HEK293 (cell line): ENCODE measurements around the gene NHERF2.

Experiments used
- GLI4 ChIP-seq: fragments of 450-650 bp; formaldehyde crosslinking; IDR thresholded peaks from 2 replicates; pipeline ENCODE4 v1.5.1; 2016; ENCODE audit warnings: missing biosample characterization, missing genetic modification characterization
- HOXD13 ChIP-seq: sonication (generic); formaldehyde crosslinking; IDR thresholded peaks from 2 replicates; pipeline ENCODE4 v1.8.0; 2022; ENCODE audit warnings: missing genetic modification reagents, borderline replicate concordance
- KLF1 ChIP-seq: fragments of 450-650 bp; formaldehyde crosslinking; IDR thresholded peaks from 2 replicates; pipeline ENCODE4 v1.5.1; 2016; ENCODE audit warnings: missing biosample characterization, missing genetic modification characterization
- OSR2 ChIP-seq: fragments of 450-650 bp; formaldehyde crosslinking; IDR thresholded peaks from 2 replicates; pipeline ENCODE4 v1.5.1; 2016; ENCODE audit warnings: missing biosample characterization, missing genetic modification characterization
- RBAK ChIP-seq: fragments of 450-650 bp; formaldehyde crosslinking; IDR thresholded peaks from 2 replicates; pipeline ENCODE4 v1.5.1; 2016; ENCODE audit warnings: missing biosample characterization, missing genetic modification characterization
- ZBTB1 ChIP-seq: fragments of 450-650 bp; formaldehyde crosslinking; IDR thresholded peaks from 2 replicates; pipeline ENCODE4 v1.5.1; 2016; ENCODE audit warnings: missing biosample characterization, missing genetic modification characterization
- ZBTB8A ChIP-seq: fragments of 450-650 bp; formaldehyde crosslinking; IDR thresholded peaks from 2 replicates; pipeline ENCODE4 v1.5.1; 2016; ENCODE audit warnings: missing biosample characterization, missing genetic modification characterization
- ZEB2 ChIP-seq: fragments of 450-650 bp; formaldehyde crosslinking; IDR thresholded peaks from 2 replicates; pipeline ENCODE4 v1.5.1; 2016; ENCODE audit warnings: missing biosample characterization, missing genetic modification characterization
- ZNF2 ChIP-seq: fragments of 450-650 bp; formaldehyde crosslinking; IDR thresholded peaks from 2 replicates; pipeline ENCODE4 v1.5.1; 2016; ENCODE audit warnings: missing biosample characterization, missing genetic modification characterization
- ZNF335 ChIP-seq: fragments of 450-650 bp; formaldehyde crosslinking; conservative IDR thresholded peaks from 2 replicates; pipeline ENCODE4 v1.5.1; 2016; ENCODE audit warnings: missing biosample characterization, missing genetic modification characterization
- ZNF366 ChIP-seq: fragments of 450-650 bp; formaldehyde crosslinking; conservative IDR thresholded peaks from 2 replicates; pipeline ENCODE4 v1.5.1; 2016; ENCODE audit warnings: missing biosample characterization, missing genetic modification characterization
- ZNF521 ChIP-seq: fragments of 450-650 bp; formaldehyde crosslinking; IDR thresholded peaks from 2 replicates; pipeline ENCODE4 v1.5.1; 2017; ENCODE audit warnings: missing biosample characterization, mild to moderate bottlenecking, missing genetic modification characterization
- ZNF560 ChIP-seq: fragments of 450-650 bp; formaldehyde crosslinking; IDR thresholded peaks from 2 replicates; pipeline ENCODE4 v1.5.1; 2017; ENCODE audit warnings: missing biosample characterization, missing genetic modification characterization, borderline replicate concordance
- ZNF585B ChIP-seq: fragments of 450-650 bp; formaldehyde crosslinking; IDR thresholded peaks from 2 replicates; pipeline ENCODE4 v1.5.1; 2016; ENCODE audit warnings: missing biosample characterization, missing genetic modification characterization
- ZNF701 ChIP-seq: fragments of 450-650 bp; formaldehyde crosslinking; IDR thresholded peaks from 2 replicates; pipeline ENCODE4 v1.5.1; 2016; ENCODE audit warnings: missing biosample characterization, missing genetic modification characterization
- ZNF791 ChIP-seq: fragments of 450-650 bp; formaldehyde crosslinking; IDR thresholded peaks from 2 replicates; pipeline ENCODE4 v1.5.1; 2016; ENCODE audit warnings: missing biosample characterization, missing genetic modification characterization
- ZSCAN16 ChIP-seq: fragments of 450-650 bp; formaldehyde crosslinking; IDR thresholded peaks from 2 replicates; pipeline ENCODE4 v1.5.1; 2016; ENCODE audit warnings: missing biosample characterization, missing genetic modification characterization
- ZSCAN30 ChIP-seq: fragments of 450-650 bp; IDR thresholded peaks from 2 replicates; pipeline ENCODE4 v1.5.1; 2018; ENCODE audit warnings: missing biosample characterization, mild to moderate bottlenecking, missing genetic modification characterization, moderate library complexity
- TF ChIP-seq, protein P1 (sequence below): fragments of 450-650 bp; formaldehyde crosslinking; IDR thresholded peaks from 2 replicates; pipeline ENCODE4 v1.5.1; 2016; ENCODE audit warnings: missing biosample characterization, missing genetic modification characterization
- TF ChIP-seq, protein P2 (sequence below): fragments of 450-650 bp; formaldehyde crosslinking; IDR thresholded peaks from 2 replicates; pipeline ENCODE4; 2016; ENCODE audit warnings: missing biosample characterization, missing genetic modification characterization
- TF ChIP-seq, protein P3 (sequence below): fragments of 450-650 bp; formaldehyde crosslinking; IDR thresholded peaks from 2 replicates; pipeline ENCODE4 v1.5.0; 2017; ENCODE audit warnings: missing biosample characterization, missing genetic modification characterization, borderline replicate concordance
- TF ChIP-seq, protein P4 (sequence below): fragments of 450-650 bp; formaldehyde crosslinking; IDR thresholded peaks from 2 replicates; pipeline ENCODE4 v1.5.1; 2017; ENCODE audit warnings: missing biosample characterization, missing genetic modification characterization
- TF ChIP-seq, protein P5 (sequence below): fragments of 450-650 bp; formaldehyde crosslinking; IDR thresholded peaks from 2 replicates; pipeline ENCODE4 v1.5.1; 2016; ENCODE audit warnings: missing biosample characterization, missing genetic modification characterization
- TF ChIP-seq, protein P6 (sequence below): fragments of 450-650 bp; IDR thresholded peaks from 2 replicates; pipeline ENCODE4 v1.5.1; 2018; ENCODE audit warnings: missing biosample characterization, mild to moderate bottlenecking, missing genetic modification characterization
- TF ChIP-seq, protein P7 (sequence below): fragments of 450-650 bp; formaldehyde crosslinking; IDR thresholded peaks from 2 replicates; pipeline ENCODE4 v1.5.1; 2016; ENCODE audit warnings: missing biosample characterization, missing genetic modification characterization

NHERF2 gene

DNA sequence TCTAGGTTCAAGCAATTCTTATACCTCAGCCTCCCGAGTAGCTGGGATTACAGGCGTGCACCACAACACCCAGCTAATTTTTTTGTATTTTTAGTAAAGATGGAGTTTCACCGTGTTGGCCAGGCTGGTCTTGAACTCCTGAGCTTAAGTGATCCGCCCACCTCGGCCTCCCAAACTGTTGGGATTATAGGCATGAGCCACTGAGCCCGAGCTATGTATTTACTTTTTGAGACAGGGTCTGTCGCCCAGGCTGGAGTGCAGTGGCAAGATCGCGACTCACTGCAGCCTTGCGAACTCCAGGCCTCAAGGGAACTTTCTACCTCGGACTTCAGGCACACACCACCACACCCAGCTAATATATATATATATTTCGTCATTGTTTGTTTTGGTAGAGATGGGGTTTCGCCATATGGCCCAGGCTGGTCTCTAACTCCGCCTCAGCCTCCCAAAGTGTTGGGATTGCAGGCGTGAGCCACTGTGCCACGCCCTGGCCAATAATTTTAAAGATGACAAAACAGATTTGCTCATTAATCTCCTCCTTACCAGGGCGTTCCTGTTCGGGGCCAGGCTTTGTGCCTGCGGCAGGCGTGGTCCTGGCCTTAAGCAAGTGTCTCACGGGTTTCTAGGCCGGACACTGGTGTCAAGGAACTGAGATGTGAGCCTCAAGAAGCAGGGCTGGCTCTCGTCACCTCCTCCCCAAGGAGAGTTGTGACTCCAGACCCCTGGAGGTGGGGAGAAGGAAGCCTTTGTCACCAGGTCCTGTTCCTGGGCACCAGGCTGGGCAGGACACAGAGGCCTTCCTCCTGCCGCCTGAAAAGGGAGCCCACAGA, 11.4 kb upstream of the NHERF2 start (continued):
- TF ChIP-seq, protein P1, sequence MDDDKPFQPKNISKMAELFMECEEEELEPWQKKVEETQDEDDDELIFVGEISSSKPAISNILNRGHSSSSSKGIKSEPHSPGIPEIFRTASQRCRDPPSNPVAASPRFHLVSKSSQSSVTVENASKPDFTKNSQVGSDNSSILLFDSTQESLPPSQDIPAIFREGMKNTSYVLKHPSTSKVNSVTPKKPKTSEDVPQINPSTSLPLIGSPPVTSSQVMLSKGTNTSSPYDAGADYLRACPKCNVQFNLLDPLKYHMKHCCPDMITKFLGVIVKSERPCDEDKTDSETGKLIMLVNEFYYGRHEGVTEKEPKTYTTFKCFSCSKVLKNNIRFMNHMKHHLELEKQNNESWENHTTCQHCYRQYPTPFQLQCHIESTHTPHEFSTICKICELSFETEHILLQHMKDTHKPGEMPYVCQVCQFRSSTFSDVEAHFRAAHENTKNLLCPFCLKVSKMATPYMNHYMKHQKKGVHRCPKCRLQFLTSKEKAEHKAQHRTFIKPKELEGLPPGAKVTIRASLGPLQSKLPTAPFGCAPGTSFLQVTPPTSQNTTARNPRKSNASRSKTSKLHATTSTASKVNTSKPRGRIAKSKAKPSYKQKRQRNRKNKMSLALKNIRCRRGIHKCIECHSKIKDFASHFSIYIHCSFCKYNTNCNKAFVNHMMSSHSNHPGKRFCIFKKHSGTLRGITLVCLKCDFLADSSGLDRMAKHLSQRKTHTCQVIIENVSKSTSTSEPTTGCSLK (tag by site-specific recombination): no peak
- no peak for TF ChIP-seq ZNF791
- no peak for TF ChIP-seq ZNF560 (tag by site-specific recombination)
- no peak for TF ChIP-seq GLI4 (tag by site-specific recombination)
- no peak for TF ChIP-seq HOXD13 (CRISPR knock-in tag)
- no peak for TF ChIP-seq ZSCAN30 (tag by site-specific recombination)
- no peak for TF ChIP-seq ZNF701 (tag by site-specific recombination)
- peak; percentile 62 for TF ChIP-seq OSR2 (tag by site-specific recombination)
- TF ChIP-seq KLF1 (tag by site-specific recombination): peak; percentile 100
- no peak for TF ChIP-seq ZSCAN16
- peak; percentile 83 for TF ChIP-seq ZEB2
- TF ChIP-seq, protein P2, sequence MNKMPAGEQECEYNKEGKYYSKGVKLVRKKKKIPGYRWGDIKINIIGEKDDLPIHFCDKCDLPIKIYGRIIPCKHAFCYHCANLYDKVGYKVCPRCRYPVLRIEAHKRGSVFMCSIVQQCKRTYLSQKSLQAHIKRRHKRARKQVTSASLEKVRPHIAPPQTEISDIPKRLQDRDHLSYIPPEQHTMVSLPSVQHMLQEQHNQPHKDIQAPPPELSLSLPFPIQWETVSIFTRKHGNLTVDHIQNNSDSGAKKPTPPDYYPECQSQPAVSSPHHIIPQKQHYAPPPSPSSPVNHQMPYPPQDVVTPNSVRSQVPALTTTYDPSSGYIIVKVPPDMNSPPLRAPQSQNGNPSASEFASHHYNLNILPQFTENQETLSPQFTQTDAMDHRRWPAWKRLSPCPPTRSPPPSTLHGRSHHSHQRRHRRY (tag by site-specific recombination): no peak
- no peak for TF ChIP-seq ZNF585B
- peak; percentile 77 for TF ChIP-seq ZNF335 (tag by site-specific recombination)
- TF ChIP-seq, protein P3, sequence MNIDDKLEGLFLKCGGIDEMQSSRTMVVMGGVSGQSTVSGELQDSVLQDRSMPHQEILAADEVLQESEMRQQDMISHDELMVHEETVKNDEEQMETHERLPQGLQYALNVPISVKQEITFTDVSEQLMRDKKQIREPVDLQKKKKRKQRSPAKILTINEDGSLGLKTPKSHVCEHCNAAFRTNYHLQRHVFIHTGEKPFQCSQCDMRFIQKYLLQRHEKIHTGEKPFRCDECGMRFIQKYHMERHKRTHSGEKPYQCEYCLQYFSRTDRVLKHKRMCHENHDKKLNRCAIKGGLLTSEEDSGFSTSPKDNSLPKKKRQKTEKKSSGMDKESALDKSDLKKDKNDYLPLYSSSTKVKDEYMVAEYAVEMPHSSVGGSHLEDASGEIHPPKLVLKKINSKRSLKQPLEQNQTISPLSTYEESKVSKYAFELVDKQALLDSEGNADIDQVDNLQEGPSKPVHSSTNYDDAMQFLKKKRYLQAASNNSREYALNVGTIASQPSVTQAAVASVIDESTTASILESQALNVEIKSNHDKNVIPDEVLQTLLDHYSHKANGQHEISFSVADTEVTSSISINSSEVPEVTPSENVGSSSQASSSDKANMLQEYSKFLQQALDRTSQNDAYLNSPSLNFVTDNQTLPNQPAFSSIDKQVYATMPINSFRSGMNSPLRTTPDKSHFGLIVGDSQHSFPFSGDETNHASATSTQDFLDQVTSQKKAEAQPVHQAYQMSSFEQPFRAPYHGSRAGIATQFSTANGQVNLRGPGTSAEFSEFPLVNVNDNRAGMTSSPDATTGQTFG (tag by site-specific recombination): no peak
- TF ChIP-seq, protein P4, sequence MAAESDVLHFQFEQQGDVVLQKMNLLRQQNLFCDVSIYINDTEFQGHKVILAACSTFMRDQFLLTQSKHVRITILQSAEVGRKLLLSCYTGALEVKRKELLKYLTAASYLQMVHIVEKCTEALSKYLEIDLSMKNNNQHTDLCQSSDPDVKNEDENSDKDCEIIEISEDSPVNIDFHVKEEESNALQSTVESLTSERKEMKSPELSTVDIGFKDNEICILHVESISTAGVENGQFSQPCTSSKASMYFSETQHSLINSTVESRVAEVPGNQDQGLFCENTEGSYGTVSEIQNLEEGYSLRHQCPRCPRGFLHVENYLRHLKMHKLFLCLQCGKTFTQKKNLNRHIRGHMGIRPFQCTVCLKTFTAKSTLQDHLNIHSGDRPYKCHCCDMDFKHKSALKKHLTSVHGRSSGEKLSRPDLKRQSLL: no peak
- TF ChIP-seq, protein P5, sequence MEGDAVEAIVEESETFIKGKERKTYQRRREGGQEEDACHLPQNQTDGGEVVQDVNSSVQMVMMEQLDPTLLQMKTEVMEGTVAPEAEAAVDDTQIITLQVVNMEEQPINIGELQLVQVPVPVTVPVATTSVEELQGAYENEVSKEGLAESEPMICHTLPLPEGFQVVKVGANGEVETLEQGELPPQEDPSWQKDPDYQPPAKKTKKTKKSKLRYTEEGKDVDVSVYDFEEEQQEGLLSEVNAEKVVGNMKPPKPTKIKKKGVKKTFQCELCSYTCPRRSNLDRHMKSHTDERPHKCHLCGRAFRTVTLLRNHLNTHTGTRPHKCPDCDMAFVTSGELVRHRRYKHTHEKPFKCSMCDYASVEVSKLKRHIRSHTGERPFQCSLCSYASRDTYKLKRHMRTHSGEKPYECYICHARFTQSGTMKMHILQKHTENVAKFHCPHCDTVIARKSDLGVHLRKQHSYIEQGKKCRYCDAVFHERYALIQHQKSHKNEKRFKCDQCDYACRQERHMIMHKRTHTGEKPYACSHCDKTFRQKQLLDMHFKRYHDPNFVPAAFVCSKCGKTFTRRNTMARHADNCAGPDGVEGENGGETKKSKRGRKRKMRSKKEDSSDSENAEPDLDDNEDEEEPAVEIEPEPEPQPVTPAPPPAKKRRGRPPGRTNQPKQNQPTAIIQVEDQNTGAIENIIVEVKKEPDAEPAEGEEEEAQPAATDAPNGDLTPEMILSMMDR (tag by site-specific recombination): no peak
- TF ChIP-seq, protein P6, sequence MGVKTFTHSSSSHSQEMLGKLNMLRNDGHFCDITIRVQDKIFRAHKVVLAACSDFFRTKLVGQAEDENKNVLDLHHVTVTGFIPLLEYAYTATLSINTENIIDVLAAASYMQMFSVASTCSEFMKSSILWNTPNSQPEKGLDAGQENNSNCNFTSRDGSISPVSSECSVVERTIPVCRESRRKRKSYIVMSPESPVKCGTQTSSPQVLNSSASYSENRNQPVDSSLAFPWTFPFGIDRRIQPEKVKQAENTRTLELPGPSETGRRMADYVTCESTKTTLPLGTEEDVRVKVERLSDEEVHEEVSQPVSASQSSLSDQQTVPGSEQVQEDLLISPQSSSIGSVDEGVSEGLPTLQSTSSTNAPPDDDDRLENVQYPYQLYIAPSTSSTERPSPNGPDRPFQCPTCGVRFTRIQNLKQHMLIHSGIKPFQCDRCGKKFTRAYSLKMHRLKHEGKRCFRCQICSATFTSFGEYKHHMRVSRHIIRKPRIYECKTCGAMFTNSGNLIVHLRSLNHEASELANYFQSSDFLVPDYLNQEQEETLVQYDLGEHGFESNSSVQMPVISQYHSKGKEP (tag by site-specific recombination): peak; percentile 36; the same call in 1 of the 2 replicates
- TF ChIP-seq ZNF2: 0 out of 2 replicates have a peak, but pooled peaks have one; percentile 58
- TF ChIP-seq ZNF521: no peak
- no peak for TF ChIP-seq ZBTB1
- no peak for TF ChIP-seq RBAK
- TF ChIP-seq, protein P7, sequence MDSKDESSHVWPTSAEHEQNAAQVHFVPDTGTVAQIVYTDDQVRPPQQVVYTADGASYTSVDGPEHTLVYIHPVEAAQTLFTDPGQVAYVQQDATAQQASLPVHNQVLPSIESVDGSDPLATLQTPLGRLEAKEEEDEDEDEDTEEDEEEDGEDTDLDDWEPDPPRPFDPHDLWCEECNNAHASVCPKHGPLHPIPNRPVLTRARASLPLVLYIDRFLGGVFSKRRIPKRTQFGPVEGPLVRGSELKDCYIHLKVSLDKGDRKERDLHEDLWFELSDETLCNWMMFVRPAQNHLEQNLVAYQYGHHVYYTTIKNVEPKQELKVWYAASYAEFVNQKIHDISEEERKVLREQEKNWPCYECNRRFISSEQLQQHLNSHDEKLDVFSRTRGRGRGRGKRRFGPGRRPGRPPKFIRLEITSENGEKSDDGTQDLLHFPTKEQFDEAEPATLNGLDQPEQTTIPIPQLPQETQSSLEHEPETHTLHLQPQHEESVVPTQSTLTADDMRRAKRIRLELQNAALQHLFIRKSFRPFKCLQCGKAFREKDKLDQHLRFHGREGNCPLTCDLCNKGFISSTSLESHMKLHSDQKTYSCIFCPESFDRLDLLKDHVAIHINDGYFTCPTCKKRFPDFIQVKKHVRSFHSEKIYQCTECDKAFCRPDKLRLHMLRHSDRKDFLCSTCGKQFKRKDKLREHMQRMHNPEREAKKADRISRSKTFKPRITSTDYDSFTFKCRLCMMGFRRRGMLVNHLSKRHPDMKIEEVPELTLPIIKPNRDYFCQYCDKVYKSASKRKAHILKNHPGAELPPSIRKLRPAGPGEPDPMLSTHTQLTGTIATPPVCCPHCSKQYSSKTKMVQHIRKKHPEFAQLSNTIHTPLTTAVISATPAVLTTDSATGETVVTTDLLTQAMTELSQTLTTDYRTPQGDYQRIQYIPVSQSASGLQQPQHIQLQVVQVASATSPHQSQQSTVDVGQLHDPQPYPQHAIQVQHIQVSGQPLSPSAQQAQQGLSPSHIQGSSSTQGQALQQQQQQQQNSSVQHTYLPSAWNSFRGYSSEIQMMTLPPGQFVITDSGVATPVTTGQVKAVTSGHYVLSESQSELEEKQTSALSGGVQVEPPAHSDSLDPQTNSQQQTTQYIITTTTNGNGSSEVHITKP (tag by site-specific recombination): peak; percentile 50; the same call in 1 of the 2 replicates
- peak; percentile 65 for TF ChIP-seq ZNF366
- peak; percentile 87 for TF ChIP-seq ZBTB8A (tag by site-specific recombination)
